ENCODE results near the gene RAD18.

The RAD18 gene

GRCh38 chr3:8900869-8901268, 62.4 kb downstream of the RAD18 start:
- no peak for DNase-seq

- DNase-seq = no peak
Measured at GRCh38 chr3:8899876-8900460, 63.3 kb downstream of the RAD18 start.

GRCh38 chr3:8895829-8896228, 67.4 kb downstream of the RAD18 start:
- DNase-seq = no peak

- DNase-seq = no peak
Measured at GRCh38 chr3:8893001-8893400, 70.3 kb downstream of the RAD18 start.

- no peak for DNase-seq
Measured at GRCh38 chr3:8891774-8892173, 71.5 kb downstream of the RAD18 start.

- DNase-seq = no peak
Measured at GRCh38 chr3:8891303-8891702, 72.0 kb downstream of the RAD18 start.

GRCh38 chr3:8888301-8888915, 74.9 kb downstream of the RAD18 start:
- no peak for DNase-seq

GRCh38 chr3:8887435-8888300, 75.6 kb downstream of the RAD18 start:
- DNase-seq = no peak

- no peak for DNase-seq
Measured at GRCh38 chr3:8886546-8886945, 76.7 kb downstream of the RAD18 start.

- DNase-seq = no peak
Measured at GRCh38 chr3:8885536-8886316, 77.5 kb downstream of the RAD18 start.

GRCh38 chr3:8884630-8885290, 78.5 kb downstream of the RAD18 start:
- no peak for DNase-seq

GRCh38 chr3:8882642-8883041, 80.6 kb downstream of the RAD18 start:
- no peak for DNase-seq

- DNase-seq = no peak
Measured at GRCh38 chr3:8882171-8882593, 81.1 kb downstream of the RAD18 start.

GRCh38 chr3:8879347-8879944, 83.8 kb downstream of the RAD18 start:
- no peak for DNase-seq

GRCh38 chr3:8875836-8876235, 87.4 kb downstream of the RAD18 start:
- DNase-seq = peak in 1 of 58 donors; percentile 5

- DNase-seq = no peak
Measured at GRCh38 chr3:8873740-8874139, 89.5 kb downstream of the RAD18 start.

- DNase-seq = no peak
Measured at GRCh38 chr3:8872261-8872660, 91.0 kb downstream of the RAD18 start.

GRCh38 chr3:8871306-8871705, 92.0 kb downstream of the RAD18 start:
- no peak for DNase-seq

- no peak for DNase-seq
Measured at GRCh38 chr3:8870134-8870533, 93.1 kb downstream of the RAD18 start.

- DNase-seq = no peak
Measured at GRCh38 chr3:8869613-8870012, 93.7 kb downstream of the RAD18 start.

- no peak for DNase-seq
Measured at GRCh38 chr3:8868996-8869395, 94.3 kb downstream of the RAD18 start.

Data from anterior cingulate cortex (tissue), 58 donors.